Thyroid gland (tissue), 4 donors: ENCODE data around the gene ADARB2.

Experiments
- POLR2A ChIP-seq, 2 donors: fragments of 450-650 bp; IDR thresholded peaks; one replicate each; pipeline ENCODE4 v1.6.1; 2017; ENCODE audit warnings: antibody characterized with exemption in 2 of 2, mild to moderate bottlenecking in 2 of 2, moderate library complexity in 1 of 2
- TF ChIP-seq, protein P1 (sequence below), 6 experiments: fragments of 200-600 bp in 3 of 6; fragments of 450-650 bp in 3 of 6; sonication (generic) in 3 of 6; IDR thresholded peaks; one replicate each; pipeline ENCODE4 v1.5.1; 2016 to 2019; ENCODE audit warnings: antibody characterized with exemption in 6 of 6, mild to moderate bottlenecking in 2 of 6, inconsistent platforms in 1 of 6, moderate library complexity in 1 of 6

DNA sequence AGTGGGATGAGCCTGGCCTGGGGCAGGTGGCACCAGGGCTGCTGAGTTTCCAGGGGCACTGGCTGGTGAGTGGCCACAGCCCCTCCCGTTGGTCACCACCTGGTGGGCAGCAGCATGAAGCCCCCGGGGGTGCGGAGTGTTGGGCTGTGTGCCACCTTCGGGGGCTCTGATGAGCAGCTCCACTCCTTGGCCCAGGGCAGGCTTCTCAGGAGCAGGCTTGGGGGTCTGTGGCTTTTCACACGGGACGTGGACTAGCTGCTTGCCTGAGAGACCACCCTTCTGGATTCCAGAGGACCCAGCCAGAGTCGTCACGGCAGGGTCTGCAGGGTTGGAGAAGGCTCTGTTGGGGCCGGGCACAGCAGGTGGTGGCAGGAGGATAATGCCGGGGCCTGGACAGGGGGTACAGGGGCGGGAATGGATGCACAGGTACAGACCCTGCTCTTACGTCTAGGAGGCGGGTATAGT lies 193.1 kb downstream of the ADARB2 start:
- TF ChIP-seq, protein P1, sequence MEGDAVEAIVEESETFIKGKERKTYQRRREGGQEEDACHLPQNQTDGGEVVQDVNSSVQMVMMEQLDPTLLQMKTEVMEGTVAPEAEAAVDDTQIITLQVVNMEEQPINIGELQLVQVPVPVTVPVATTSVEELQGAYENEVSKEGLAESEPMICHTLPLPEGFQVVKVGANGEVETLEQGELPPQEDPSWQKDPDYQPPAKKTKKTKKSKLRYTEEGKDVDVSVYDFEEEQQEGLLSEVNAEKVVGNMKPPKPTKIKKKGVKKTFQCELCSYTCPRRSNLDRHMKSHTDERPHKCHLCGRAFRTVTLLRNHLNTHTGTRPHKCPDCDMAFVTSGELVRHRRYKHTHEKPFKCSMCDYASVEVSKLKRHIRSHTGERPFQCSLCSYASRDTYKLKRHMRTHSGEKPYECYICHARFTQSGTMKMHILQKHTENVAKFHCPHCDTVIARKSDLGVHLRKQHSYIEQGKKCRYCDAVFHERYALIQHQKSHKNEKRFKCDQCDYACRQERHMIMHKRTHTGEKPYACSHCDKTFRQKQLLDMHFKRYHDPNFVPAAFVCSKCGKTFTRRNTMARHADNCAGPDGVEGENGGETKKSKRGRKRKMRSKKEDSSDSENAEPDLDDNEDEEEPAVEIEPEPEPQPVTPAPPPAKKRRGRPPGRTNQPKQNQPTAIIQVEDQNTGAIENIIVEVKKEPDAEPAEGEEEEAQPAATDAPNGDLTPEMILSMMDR (IDR thresholded peaks at IDR 0.05), result no peak
- no peak for TF ChIP-seq POLR2A (IDR thresholded peaks at IDR 0.05)
